Measurements from ENCODE around the gene C16orf78. TPM values are rescaled to one million over a fixed set of nuclear protein-coding genes. Genes with fewer than 3 reads are reported as not detected.

The C16orf78 gene
- total and polyA plus RNA-seq, 2 of the 8 experiments (the other 6 are each of a cell fraction or from before 2014, with no cell fraction given), result not detected

DNA sequence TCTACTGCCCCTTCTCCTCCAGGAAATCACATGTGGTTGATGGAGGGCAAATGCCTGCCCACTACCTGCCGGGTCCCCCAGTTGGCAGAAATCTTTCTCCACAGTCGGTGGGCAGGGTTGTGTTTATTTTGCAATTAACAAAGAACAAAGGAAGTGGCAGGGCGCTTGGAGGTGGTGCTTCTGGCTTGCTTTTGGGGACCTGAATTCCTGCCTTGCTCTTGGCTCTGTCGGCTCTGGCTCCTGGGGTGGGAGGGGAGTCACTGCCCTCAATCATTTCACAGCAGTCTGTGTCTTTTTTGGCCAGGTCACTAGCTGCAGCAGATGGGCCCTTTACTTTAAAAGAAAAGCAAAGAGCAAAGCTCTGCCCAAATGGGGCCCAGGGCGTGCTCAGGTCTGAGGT lies 69.2 kb downstream of the C16orf78 start:
- Histone ChIP-seq H2BK5ac (ENCODE audit: low read depth, low read length) (peak overlapping the region; percentile 71; the same call in 1 of the 2 replicates), H2BK15ac (ENCODE audit: low read length) (peak overlapping the region; percentile 34; the same call in 1 of the 2 replicates), H3K27me3 (replicated peaks in 1 of 4; ENCODE audit: control insufficient read depth in 3 of 4, extremely low read depth in 1 of 4, insufficient read depth in 3 of 4, low read length in 3 of 4) (no peaks in the 10 kb centered on the region; a peak in 1 of 7 replicates), H4K8ac (ENCODE audit: extremely low read depth, insufficient read depth, low read length) (no peak overlapping the region), H3K4me3 (ENCODE audit: extremely low read depth in 1 of 4, insufficient read depth in 2 of 4, low read depth in 3 of 4, low read length in 4 of 4) (no peak overlapping the region), H3K23me2 (ENCODE audit: low read depth, low read length) (no peaks in the 10 kb centered on the region), H3K79me2 (ENCODE audit: control insufficient read depth in 1 of 2, insufficient read depth in 2 of 2, low read length in 2 of 2) (no peaks in the 10 kb centered on the region), H3K14ac (ENCODE audit: insufficient read length) (no peak overlapping the region), H2AFZ (ENCODE audit: low read length) (peak overlapping the region; percentile 95), H2BK12ac (ENCODE audit: low read depth, low read length) (0 out of 2 replicates have a peak overlapping the region, but pooled peaks have one; percentile 51), H3K9me3 (ENCODE audit: insufficient read depth in 2 of 2, low read depth in 1 of 2, low read length in 1 of 2) (no peaks in the 10 kb centered on the region), H3K23ac (ENCODE audit: insufficient read length) (no peak overlapping the region), H3K27ac (ENCODE audit: low read depth, low read length) (no peak overlapping the region), H3K4me1 (replicated peaks in 1 of 4; ENCODE audit: control insufficient read depth in 3 of 4, insufficient read depth in 4 of 4, low read length in 3 of 4) (peaks cover 8 to 23% (median 18%) of the 10 kb centered on the region in 4 experiments), H3K18ac (ENCODE audit: extremely low read depth, low read length) (peak overlapping the region; percentile 68), H4K5ac (ENCODE audit: insufficient read length, low read depth, low read length) (no peak overlapping the region), H3K4me2 (ENCODE audit: insufficient read depth in 1 of 2, low read depth in 2 of 2, low read length in 2 of 2) (peak overlapping the region in 1 of 2 experiments; percentile 32; a peak in 2 of 4 replicates), H2AK5ac (ENCODE audit: low read depth, low read length) (no peak overlapping the region), H3K36me3 (ENCODE audit: control insufficient read depth in 2 of 4, insufficient read depth in 4 of 4, low read length in 3 of 4) (no peaks in the 10 kb centered on the region), H3K79me1 (ENCODE audit: low read depth, low read length) (no peaks in the 10 kb centered on the region), H2BK20ac (ENCODE audit: low read length) (peak overlapping the region; percentile 63; the same call in 1 of the 2 replicates), H3K9ac (replicated peaks in 1 of 4; ENCODE audit: extremely low read depth in 1 of 4, low read depth in 3 of 4, low read length in 3 of 4) (no peak overlapping the region), H3K56ac (replicated peaks; ENCODE audit: insufficient read length, low read depth, low read length) (no peak overlapping the region), H3K4ac (replicated peaks; ENCODE audit: insufficient read length, low read depth, low read length) (no peak overlapping the region), H4K20me1 (replicated peaks in 1 of 2; ENCODE audit: control insufficient read depth in 1 of 2, insufficient read depth in 2 of 2, low read length in 2 of 2) (no peaks in the 10 kb centered on the region), H2BK120ac (replicated peaks; ENCODE audit: low read depth, low read length) (peak overlapping the region; percentile 52), H4K91ac (replicated peaks; ENCODE audit: insufficient read length, low read length) (peak overlapping the region; percentile 63)
- CTCF ChIA-PET (ENCODE audit: partially characterized antibody), result interaction anchor here (0.7 to 2.3 kb wide), 9 partner anchors 13 to 793 kb away, joined by 3 to 11 read pairs (median 3); no protein-coding TSS in a partner anchor
- DNase-seq (ENCODE audit: low read depth in 1 of 2, low spot score in 2 of 2) (no peak), FAIRE-seq (no peak)
- TF ChIP-seq RXRA (IDR thresholded peaks at IDR 0.05; ENCODE audit: insufficient read depth, low read depth, low read length) (no peak), EGR1 (IDR thresholded peaks at IDR 0.05; ENCODE audit: borderline replicate concordance, low read depth, low read length) (no peak), SAP30 (IDR thresholded peaks at IDR 0.05; ENCODE audit: insufficient read depth, insufficient replicate concordance, low read length) (no peak)
- 39% methylated on average over 5 of the region's 5 CpGs; no CpG with 5 or more reads in 1 of the 2 experiments for WGBS, 2 experiments (ENCODE audit: extremely low coverage in 1 of 2, insufficient coverage in 1 of 2, insufficient read length in 1 of 2, insufficient replicate concordance in 2 of 2, low coverage in 1 of 2, low lambda C conversion rate in 2 of 2, missing lambda C conversion rate in 1 of 2)
- POLR2A ChIA-PET (ENCODE audit: partially characterized antibody), result interaction anchor here (0.6 kb wide), 1 partner anchor 10 kb away, joined by 3 read pairs; no protein-coding TSS in a partner anchor
